ENCODE results near the gene ACP4.
"Not testable (repeated sequence)": the region's sequence is repeated elsewhere in the genome, so short reads cannot be mapped to it uniquely, and the experiment has no call there.

The ACP4 gene

DNA sequence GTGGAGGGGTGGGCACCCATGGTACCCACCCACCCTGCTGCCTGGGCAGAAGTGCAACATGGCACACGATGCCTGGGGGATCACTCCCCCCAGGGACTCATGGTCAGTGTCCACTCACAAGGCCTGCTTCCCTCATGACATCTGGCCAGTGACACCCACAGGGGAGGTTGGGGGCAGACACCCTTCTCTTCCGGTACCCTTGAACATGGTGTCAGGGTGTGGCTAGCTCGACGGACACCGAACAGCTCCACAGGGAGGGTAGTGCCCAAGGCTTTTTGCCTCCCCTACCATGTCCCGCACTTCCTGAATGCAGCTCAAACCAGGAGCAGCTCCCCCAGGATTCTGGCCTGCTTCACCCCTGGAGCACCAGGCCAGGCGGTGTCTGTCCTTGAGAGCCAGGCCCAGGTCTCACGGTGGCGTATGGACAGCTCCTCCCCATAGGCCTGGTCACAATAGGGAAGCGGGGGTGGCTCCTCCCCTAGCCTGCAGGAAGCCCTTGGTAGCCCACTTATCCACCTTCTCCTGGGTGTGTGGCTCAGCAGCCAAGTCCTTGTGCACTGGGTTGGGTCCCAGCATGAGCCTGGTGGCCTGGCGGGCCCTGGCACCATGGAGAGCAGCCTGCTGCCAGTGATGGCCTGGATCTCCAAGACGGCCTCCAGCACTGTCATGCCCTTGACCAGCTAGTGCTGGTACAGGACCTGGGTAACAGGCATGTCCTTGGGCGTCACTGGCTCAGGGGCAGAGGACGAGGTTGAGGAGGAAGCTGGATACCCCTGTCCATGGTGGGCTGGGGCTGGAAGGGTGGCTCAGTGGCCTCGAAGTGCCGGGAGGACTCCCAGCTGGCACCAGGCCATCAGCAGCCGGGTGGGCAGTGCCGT is 7.8 kb downstream of the ACP4 start:
- no peak for DNase-seq

DNA sequence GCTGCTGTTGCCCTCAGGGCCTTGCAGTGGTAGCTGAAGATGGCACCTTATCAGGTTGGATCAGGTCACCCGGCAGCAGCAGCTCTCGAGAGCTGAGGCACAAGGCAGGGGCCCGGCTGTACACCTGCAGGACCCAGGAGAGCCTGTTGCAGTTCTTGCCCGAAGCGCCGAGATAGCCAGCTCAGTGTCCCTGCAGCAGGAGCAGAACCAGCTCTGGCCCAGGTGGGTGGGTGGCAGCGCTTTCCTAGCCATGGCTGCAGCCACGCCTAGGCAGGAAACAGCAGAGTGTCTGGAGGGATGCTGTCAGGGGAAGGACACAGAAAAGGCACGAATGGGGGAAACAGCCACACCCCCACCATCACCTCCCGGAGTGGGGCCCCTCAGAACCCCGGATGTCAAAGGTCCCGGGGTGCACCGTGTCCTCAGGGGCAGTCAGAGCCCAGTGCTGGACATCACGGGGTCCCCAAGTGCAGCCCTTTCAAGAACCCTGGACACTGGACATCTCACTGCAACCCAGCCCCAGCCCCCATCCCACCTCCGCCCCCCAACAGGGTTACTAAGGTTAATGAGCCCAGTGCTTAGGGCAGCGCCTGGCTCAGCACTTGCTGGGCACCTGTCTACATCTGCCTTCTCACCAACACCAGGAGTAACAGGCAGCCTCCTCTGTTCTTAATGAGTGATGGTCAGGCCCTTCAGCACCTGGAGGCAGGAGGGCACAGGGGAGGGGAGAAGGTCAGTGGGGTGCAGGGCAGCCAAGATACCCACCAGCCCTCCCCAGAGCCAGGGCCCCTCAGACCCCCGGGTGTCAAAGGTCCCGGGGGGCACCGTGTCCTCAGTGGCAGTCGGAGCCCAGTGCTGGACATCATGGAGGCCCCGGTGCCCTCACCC is 8.7 kb downstream of the ACP4 start:
- no peak for DNase-seq

DNA sequence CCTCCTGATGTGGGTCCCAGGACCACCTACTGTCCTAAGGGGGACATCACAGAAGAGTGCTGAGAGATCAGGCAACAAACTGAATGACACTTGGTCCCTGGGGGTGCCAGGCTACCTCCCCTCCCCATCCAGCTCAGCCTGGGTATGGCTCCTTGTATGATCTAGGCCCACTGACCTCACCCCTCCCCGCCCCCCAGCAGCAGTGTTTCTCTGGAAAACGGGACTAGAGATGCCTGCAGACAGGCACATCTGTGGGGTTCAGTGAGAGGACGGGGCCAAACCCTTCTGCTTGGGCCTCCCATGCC is 9.3 kb downstream of the ACP4 start:
- DNase-seq, result no peak

DNA sequence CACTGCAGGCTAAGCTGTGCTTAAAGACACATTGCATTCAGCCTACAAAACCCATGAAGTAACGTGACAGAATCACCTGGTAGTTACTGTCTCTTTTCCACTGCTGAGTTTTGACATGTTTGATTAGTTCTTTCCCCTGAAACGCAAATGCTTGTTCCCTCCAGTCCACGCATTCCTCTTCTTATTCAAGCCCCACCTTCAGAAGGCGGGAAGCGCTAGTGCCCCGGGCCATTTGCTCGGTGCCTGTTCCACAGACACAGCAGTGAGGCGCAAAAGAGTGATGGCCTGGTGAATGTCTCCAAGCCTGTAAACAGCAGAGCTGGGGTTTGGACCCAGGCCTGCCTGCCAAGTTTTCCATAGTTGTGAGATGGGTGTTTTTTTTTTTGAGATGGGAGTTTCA is 10.9 kb downstream of the ACP4 start:
- no peak for DNase-seq

DNA sequence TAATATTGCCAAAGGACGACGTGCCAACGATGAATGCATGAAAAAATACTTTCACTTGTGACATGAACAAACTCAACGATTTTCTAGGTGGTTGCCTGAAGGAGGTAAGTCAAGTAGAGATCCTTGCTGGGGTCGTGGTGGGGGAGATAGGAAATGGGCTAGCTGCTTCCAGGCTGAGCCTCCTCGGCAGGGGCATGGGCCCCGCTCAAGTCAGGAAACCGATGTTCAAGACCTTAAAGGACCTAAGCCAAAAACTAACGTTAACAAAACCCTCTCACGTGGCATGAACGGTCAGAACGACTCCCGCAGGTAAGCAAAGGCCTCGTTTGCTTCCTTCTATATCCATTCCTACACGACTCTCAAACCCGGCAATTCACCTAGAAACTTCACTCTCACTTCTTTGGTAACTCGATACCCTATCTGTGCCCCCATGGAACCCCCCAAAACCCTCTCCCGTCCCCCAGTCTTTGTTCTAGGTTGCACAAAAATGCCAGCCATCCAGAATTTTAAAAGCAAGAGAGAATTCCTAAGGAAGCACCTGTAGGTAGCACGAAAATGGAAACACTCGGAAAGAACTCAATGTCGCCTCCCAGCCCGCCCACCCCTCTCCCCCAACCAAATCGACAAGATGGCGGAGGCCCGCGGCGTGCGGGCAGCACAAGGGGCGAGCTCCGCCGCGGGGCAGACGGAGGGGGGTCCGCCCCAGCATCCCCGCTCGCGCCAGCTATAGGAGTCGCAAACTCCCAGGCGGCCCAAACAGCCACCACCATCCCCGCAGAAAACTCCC is 13.6 kb downstream of the ACP4 start:
- peak; percentile 13 to 14 for DNase-seq

DNA sequence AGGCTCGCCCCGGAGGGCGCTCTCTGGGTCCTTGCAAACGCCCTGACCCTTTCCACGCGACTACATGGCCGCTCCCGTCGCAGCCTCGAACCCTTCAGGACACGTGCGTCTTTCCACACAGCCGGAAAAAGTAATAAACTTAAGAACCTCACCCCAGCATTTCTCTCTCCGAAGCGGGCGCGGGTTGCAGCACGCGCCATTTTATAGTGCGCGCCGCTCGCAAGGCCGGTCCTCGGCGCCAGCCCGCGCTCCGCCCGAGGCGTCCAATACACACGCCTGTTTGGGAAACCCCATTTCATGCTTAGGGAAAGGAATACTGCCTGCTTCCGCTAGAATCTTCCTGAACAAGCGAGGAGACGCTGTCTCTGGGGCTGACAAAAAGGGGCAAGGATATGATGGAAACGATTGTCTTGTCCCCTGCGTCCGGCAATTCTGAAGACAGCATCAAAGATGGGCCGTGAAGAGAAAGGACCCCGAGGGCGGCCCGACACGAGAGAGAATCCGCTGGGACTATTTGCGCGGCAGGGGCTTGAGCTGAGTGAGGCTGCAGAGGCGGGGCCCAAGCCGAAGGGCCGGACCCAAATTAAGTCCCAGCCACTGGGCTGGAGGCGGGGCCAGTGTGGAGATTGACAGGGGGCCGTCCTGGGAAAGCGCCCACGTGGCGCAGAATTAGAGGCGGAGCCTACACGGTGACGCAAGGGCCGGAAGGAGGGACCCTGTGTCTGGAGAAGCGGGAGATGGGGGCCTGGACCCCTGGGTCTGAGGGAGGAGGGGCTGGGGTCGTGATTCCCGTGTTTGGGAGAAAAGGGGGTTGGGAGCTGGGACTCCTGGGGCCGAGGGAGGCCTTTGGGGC is 14.4 kb downstream of the ACP4 start:
- DNase-seq, result peak; percentile 96 to 98

DNA sequence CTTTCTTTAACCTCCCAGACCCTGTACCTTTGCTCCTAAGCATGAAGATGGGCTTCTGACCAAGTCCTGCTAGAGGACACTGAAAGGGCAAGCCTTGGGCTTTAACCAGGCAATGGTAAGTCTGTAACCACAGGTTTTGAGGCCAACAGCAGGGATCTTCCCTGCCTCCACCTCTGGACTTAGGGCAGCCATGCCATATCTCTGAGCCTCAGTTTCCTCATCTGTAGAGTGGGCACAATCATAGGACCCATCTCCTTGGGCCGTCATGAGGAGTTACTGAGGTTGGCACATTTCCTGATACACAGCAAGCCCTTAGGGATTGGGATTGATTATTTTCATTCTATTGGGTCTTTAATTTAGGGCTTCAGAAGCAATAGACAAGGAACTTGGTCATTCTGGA is 18.6 kb downstream of the ACP4 start:
- DNase-seq, result no peak

DNA sequence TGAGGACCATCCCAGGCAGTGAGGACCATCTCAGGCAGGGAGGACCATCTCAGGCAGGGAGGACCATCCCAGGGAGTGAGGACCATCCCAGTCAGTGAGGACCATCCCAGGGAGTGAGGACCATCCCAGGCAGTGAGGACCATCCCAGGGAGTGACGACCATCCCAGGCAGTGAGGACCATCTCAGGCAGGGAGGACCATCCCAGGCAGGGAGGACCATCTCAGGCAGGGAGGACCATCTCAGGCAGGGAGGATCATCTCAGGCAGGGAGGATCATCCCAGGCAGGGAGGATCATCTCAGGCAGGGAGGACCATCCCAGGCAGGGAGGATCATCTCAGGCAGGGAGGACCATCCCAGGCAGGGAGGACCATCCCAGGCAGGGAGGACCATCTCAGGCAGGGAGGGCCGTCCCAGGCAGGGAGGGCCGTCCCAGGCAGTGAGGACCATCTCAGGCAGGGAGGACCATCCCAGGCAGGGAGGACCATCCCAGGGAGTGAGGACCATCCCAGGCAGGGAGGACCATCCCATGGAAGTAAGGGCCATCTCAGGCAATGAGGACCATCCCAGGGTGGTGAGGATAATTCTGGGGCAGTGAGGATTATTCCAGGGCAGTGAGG is 21.5 kb downstream of the ACP4 start:
- not testable (repeated sequence) for DNase-seq

DNA sequence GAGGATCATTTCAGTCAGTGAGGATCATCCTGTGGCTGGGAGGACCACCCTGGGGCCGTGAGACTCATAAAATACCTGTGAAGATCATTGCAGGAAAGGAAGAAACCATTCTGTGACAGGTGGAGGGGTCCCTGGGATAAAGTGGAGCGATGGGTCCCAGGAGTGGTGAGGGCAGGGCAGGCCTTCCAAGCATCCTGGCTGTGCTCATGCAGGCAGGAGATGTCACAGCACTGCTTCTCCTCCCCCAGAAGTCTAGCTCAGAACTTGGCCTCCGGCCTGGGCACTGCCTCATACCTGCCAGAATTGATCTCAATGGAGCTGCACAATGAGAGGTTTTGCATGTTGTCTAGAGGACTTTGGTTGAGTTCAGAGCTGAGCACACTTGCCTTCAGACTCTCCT is 22.3 kb downstream of the ACP4 start:
- no peak for DNase-seq

DNA sequence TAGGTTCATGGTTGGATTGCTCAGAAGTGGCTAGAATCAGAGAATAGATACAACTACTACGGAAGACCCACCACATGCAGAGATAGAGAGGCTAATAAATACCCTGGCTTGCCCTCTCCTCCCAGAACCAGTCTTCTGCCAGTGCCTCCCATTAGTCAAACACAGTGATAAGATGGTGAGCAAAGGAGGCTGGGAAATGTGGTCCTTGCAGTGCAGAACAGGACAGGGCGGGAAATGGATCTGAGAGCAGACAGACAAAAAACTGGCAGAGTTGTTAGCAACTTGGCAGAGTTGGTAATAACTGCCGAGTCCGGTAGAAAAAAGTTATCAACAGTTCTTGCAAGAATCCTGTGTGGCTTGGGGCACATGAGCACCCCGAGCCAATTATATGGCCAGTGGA is 24.7 kb downstream of the ACP4 start:
- DNase-seq, result no peak

DNA sequence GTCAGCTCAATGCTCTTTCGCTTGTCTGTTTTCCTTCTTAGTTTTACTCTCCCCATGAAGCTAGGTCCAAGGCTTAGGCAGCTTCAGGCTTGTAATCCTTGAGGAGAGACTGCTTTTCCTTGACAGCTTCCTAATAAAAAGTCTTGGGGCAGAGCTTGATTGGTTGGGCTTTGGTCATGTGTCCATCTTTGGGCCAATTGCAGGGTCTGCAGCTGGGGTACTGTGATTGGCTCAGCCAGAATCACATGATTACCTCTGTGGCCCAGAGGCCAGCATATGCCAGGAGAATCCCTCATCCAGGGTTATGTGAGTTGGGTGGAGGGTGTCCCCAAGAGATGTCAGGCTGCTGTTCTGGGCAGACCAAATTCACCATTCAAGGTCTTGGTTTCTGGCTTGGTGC is 25.2 kb downstream of the ACP4 start:
- DNase-seq, result no peak

DNA sequence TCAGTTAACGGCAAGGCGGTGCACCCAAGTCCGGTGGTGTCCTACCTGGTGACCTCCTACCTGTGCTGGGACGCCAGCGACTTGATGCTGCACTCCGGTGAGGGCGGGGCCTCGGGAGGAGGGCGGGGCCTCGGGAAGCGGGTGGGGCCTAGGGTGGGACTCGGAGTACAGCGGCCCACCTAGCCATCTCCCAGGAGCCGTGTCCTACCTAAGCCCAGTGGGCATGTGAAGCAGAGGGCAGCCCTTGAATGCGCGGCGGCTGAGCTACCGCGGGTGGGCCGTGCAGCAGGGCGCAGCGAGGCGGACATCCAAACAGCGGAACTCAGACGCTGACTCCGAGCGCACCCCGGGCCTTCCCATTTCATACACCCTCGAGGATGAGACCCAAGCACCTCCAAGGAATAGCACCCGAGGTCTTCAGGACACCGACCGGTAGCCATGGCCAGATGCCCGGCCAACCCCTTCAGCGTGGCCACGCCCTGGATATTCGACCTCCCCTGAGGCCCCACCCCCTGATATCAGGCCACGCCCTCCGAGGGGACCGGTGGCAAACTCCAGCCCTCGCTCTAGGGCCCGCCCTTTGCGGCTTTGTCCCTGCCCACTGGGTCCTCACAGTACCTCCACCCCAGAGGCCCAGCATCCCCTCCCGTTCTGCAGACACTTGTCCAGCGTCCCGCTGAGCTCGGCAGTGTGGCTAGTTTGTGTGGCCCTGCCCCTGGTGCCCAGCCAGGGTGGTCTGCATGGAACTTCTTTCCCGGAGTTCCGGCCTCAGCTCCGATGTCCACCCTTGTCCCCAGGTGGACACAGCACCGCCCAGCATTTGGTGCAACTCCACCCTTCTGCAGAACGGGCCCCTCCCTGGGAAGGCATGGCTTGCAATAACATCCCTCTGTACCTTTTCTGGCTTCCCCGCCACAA is 28.0 kb downstream of the ACP4 start:
- peak in 1 of 2 experiments; percentile 66 for DNase-seq

DNA sequence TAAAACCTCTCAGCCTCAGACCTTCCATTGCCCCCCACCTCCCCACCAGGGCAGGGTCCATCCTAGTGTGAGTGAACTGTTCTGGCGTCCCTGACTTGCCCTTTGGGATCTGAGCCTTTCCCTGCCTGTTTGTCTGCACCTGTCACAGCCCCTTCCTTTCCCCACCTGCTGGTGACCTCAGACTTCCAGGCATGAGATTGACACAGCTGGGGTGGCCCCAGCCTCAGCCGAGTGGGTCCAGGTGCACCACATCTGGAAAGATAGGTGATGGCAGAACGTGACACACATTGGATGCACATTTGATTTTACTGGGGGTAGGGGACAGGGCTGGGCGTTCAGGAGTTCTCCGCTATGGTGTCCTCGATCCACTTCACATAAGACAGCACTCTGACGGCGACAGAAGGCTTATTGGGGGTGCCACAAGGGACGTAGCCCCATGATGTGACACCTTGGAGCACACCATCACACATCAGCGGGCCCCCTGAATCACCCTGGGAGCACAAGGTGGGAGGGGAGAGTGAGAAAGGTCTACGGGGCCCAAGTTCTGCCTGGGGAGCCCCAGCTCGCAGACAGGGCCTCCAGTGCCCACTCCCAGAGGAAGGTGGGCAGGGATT is 28.8 kb downstream of the ACP4 start:
- peak; percentile 58 to 79 for DNase-seq

DNA sequence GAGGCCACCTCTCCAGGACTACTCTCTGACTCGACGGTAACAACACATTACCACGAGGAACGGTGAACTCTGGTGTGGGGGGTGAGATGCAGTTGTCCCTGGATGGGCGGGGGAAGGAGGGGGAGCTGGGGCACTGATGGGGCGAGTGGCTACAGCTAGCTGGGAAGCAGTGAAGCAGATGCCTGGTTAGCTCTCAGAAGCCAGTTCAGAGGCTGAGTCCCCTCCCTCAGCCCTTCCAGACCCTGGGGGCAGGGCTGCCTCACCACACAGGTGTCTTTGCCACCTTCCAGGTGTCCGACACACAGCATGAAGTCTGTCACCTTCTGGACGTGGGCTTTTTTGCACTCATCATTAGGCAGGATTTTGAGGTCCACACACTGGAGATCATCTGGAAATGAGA is 29.4 kb downstream of the ACP4 start:
- DNase-seq, result no peak

DNA sequence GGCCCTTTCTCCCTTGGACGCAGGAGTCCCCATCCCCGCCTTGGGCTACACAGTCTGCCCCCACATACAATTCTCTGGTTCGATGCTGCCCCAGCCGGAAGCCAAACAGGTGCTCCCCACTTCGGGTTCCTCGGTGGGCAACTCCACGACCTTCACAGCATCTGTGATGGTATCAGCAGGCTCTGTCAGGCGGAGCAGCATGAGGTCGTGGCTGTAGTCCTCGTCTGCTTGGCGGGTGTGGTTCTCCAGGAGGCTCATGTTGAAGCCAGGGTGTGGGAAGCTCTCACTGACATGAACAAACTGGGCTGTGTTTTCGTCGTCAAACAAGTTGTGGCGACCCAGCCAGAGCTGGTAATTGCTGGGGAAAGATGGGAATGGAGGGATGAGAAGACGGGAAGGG is 29.9 kb downstream of the ACP4 start:
- DNase-seq, result no peak

DNA sequence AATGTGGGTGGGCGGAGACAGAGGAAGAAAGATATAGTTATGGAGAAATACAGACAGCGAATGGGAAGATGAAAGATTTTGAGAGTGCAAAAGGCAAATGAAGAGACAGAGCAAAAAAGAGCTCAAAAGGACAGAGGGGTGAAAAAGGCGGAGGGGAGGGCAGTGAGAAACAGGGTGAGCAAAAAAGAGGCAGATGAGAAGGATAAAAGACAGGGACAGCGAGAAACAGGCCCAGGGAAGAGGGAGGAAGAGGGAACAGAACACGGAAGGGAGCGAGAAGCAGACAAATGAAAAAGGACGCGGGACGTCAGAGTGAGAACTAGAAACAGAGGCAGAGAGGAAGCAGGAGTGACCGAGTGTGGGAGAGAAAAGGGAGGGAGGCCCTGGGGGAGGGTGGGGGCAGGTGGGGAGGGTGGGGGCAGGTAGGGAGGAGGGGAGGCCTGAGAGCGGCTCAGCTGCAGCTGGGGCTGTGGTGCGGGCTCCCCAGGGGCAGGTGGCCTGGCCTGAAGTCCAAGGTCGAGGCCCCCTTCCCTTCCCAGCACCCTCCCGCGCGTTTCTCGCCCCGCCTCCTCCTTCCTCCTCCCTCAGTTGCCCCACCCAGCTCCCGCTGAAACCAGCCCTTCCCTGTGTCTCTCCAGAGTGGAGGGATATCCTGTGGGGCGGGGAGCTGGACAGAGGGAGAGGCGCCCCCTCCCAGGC is 30.5 kb downstream of the ACP4 start:
- DNase-seq, result peak in 1 of 2 experiments; percentile 20

DNA sequence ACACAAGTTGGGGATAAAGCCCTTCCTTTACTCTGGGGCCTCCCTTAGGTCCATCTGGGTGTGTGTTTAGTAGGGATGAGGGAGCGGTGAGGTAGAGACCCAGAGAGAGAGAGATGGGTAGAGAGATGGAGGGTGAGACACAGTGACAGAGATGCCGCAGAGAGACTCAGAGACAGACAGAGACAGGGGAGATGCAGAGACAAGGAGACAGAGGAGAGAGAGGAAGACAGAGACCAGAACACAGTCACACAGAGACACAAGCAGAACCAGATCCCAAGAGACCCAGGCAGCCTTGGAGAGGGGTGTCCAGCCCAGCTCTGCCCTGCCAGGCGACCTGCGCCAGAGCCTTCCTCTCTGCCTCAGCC is 31.0 kb downstream of the ACP4 start:
- DNase-seq, result no peak

DNA sequence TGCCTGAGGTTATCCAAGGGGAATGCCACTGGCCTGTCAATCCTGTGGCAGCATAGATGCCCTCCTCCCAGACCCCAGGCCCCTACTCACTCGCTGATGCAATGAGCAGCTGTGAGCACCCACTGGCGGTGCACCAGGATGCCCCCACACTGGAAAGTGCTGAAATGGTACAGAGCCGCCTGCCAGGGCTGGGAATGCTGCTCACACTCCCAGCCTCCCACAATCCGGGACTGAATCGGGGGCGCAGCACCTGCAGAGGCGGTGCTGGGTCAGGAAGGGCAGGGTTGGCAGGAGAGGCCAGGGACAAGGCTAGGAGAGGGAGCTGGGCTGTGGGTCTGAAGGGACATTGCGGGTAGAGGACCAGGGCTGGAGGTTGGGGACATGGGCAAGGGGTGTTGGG is 31.4 kb downstream of the ACP4 start:
- no peak for DNase-seq

DNA sequence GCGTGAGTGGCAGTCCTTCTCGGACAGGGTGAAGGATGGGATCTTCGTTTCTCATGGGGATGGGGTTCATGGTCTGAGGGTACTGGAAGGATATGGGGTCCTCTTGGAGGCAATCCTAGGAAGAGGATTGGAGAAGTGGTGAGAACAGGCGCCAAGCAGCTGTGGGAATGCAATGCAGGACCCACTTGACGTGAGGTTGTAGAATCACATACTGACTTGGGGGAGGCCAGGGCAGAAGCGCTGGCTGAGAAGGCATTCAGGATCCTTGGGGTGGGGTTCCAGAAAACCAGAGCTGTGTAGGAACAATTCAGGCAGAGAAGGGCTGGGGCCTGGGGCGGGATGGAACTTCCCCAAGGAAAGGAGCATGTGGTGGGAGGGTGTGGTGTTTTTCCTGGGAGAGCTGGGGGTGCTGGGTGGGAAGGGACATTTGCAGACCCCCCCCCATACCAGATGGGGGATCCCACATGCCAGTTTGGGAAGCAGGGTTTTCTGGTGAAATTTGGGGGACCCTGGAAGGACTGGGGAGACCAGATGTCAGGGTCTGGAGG is 32.5 kb downstream of the ACP4 start:
- DNase-seq, result no peak
